SU-DHL-6 (cell line): ENCODE data around the gene ABCC3.

Source experiments
- CTCF ChIP-seq: fragments of 200-600 bp; sonication (generic); IDR thresholded peaks from one replicate; pipeline ENCODE4 v1.5.1; 2017; ENCODE audit warnings: antibody characterized with exemption, mild to moderate bottlenecking, low read length, moderate library complexity; ENCODE audit not compliant: insufficient read depth, poor library complexity, severe bottlenecking
- EZH2phosphoT487 ChIP-seq: fragments of 200-600 bp; sonication (generic), shearing (Covaris generic); conservative IDR thresholded peaks from 2 replicates; pipeline ENCODE4 v1.6.1; 2018; ENCODE audit warnings: mild to moderate bottlenecking, antibody characterized with exemption, low read length, moderate library complexity, mixed read lengths

- no peak for TF ChIP-seq CTCF
- TF ChIP-seq EZH2phosphoT487: no peak
Observed at GRCh38 chr17:50627782-50628601, 6.7 kb upstream of the ABCC3 start.
